WTC11 (cell line): ENCODE measurements around the gene SLC25A44. TPM values are rescaled to one million over a fixed set of nuclear protein-coding genes. Genes with fewer than 3 reads are reported as not detected.

ENCODE experiments used
- ATAC-seq: fragments of 200-7000 bp; cut with Tn5 transposase; 2 replicates; pipeline ENCODE4 v1.10.0; 2021; ENCODE audit warnings: mild to moderate bottlenecking, moderate library complexity
- CTCF ChIA-PET: fragments of 300-600 bp; sonication (Branson Sonifier 250); formaldehyde crosslinking; loops from one replicate; lab custom pipeline; 2021; ENCODE audit warnings: antibody characterized with exemption; lab: Charles Lee
- POLR2A ChIA-PET: fragments of 350-600 bp; sonication (Branson Sonifier 250); formaldehyde crosslinking; loops from one replicate; lab custom pipeline; 2021; ENCODE audit warnings: antibody characterized with exemption; lab: Charles Lee
- DNase-seq: peaks from one replicate; pipeline ENCODE4 v3.0.0; 2021; ENCODE audit warnings: low spot score
- H3K27ac Mint-ChIP-seq: 2 replicates; pipeline ENCODE4 v1.8.0; 2021; ENCODE audit warnings: mixed read lengths
- H3K27me3 Mint-ChIP-seq: 2 replicates; pipeline ENCODE4 v1.8.0; 2021; ENCODE audit warnings: low read depth, mild to moderate bottlenecking, moderate library complexity, mixed read lengths
- H3K36me3 Mint-ChIP-seq: 2 replicates; pipeline ENCODE4 v1.8.0; 2021; ENCODE audit warnings: mixed read lengths
- H3K4me1 Mint-ChIP-seq: 2 replicates; pipeline ENCODE4 v1.8.0; 2022; ENCODE audit warnings: mixed read lengths
- H3K4me3 Mint-ChIP-seq: 2 replicates; pipeline ENCODE4 v1.8.0; 2021; ENCODE audit warnings: mild to moderate bottlenecking, moderate library complexity, mixed read lengths
- H3K9me3 Mint-ChIP-seq: 2 replicates; pipeline ENCODE4 v1.8.0; 2021; ENCODE audit warnings: mixed read lengths
- CBFB ChIP-seq: sonication (generic); formaldehyde crosslinking; IDR thresholded peaks from 2 replicates; pipeline ENCODE4 v1.8.1; 2022; ENCODE audit warnings: mild to moderate bottlenecking, low read depth, missing genetic modification reagents
- ESRRA ChIP-seq: sonication (generic); formaldehyde crosslinking; IDR thresholded peaks from 2 replicates; pipeline ENCODE4 v1.8.1; 2022; ENCODE audit warnings: mild to moderate bottlenecking, missing genetic modification reagents, borderline replicate concordance
- NFE2L1 ChIP-seq: sonication (generic); formaldehyde crosslinking; IDR thresholded peaks from 2 replicates; pipeline ENCODE4 v1.8.1; 2023; ENCODE audit warnings: missing genetic modification reagents
- NR2C2 ChIP-seq: sonication (generic); formaldehyde crosslinking; IDR thresholded peaks from 2 replicates; pipeline ENCODE4 v1.8.0; 2022; ENCODE audit warnings: mild to moderate bottlenecking, missing genetic modification reagents
- PRRX2 ChIP-seq: fragments of 250-450 bp; sonication (Bioruptor Pico); IDR thresholded peaks from 2 replicates; pipeline ENCODE4 v1.8.0; 2021; ENCODE audit warnings: mild to moderate bottlenecking
- RORB ChIP-seq: fragments of 250-450 bp; sonication (Bioruptor Pico); IDR thresholded peaks from 2 replicates; pipeline ENCODE4 v1.9.0; 2021; ENCODE audit warnings: mild to moderate bottlenecking
- SP1 ChIP-seq: sonication (generic); formaldehyde crosslinking; conservative IDR thresholded peaks from 2 replicates; pipeline ENCODE4 v1.8.1; 2022; ENCODE audit warnings: missing genetic modification reagents
- TCF7 ChIP-seq: sonication (generic); formaldehyde crosslinking; IDR thresholded peaks from 2 replicates; pipeline ENCODE4 v1.8.0; 2022; ENCODE audit warnings: mild to moderate bottlenecking, low read depth, missing genetic modification reagents, moderate library complexity
- ZNF121 ChIP-seq: sonication (generic); formaldehyde crosslinking; IDR thresholded peaks from 2 replicates; pipeline ENCODE4 v1.8.0; 2023; ENCODE audit warnings: missing genetic modification reagents
- total RNA-seq: library from RNA; stranded (reverse); gene quantifications from 3 replicates; pipeline ENCODE4 v1.2.3, GENCODE V29; 2021
- TF ChIP-seq, protein P1 (sequence below): fragments of 250-450 bp; sonication (Bioruptor Pico); IDR thresholded peaks from 2 replicates; pipeline ENCODE4 v1.9.0; 2021; ENCODE audit warnings: moderate library complexity, mild to moderate bottlenecking, inconsistent platforms, borderline replicate concordance
- TF ChIP-seq, protein P2 (sequence below): fragments of 250-450 bp; sonication (Bioruptor Pico); IDR thresholded peaks from 2 replicates; pipeline ENCODE4 v1.8.0; 2021; ENCODE audit warnings: mild to moderate bottlenecking
- TF ChIP-seq, protein P3 (sequence below): sonication (generic); formaldehyde crosslinking; IDR thresholded peaks from 2 replicates; pipeline ENCODE4 v1.8.1; 2023; ENCODE audit warnings: mild to moderate bottlenecking, missing genetic modification reagents
- TF ChIP-seq, protein P4 (sequence below): sonication (generic); formaldehyde crosslinking; IDR thresholded peaks from 2 replicates; pipeline ENCODE4 v1.8.0; 2022; ENCODE audit warnings: missing genetic modification reagents
- TF ChIP-seq, protein P5 (sequence below): sonication (generic); formaldehyde crosslinking; IDR thresholded peaks from 2 replicates; pipeline ENCODE4 v1.8.1; 2022; ENCODE audit warnings: low read depth, missing genetic modification reagents, borderline replicate concordance

SLC25A44 gene
- total RNA-seq, 1 experiment from 2014 or later = 29.1 TPM

DNA sequence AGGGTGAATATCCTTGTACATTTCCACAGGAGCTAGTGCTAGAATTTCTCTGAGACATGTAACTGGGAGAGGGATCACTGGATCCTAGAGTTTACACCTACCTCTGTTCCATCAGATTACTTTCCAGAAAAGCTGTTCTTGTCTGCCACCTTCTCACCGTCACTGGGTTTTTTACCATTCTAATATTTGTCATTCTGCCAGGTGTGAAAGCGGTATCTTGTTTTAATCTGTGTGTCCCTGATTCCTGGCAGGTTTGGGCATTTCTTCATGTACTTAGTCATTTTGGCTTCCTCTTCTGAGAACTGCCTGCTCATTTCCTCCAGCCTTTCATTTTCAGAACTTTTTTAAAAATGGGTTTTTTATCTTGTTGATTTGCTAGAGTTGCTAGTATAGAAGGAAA, 24.0 kb downstream of the SLC25A44 start (continued):
- no peak for TF ChIP-seq SP1 (CRISPR knock-in tag)

DNA sequence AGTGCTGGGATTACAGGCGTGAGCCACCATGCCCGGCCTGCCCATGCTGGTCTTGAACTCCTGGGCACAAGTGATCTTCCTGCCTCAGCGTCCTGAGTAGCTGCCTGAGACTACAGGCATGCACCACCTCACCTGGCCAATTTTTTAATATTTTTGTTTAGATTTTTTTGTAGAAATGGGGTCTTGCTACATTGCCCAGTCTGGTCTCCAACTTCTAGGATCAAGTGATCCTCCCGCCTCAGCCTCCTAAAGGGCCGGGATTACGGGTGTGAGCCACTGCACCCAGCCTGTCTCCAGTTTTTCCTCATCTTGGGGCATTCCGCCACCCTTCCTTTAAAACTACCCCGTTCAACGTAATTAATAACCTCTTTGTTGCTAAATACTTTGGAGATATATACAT, 26.3 kb downstream of the SLC25A44 start:
- DNase-seq (no peak), ATAC-seq (no peak)
- POLR2A ChIA-PET = no interaction called here
- Mint-ChIP-seq H3K4me3 (no peak overlapping the region), H3K36me3 (peaks cover 42% of the 10 kb centered on the region), H3K27me3 (no peaks in the 10 kb centered on the region), H3K9me3 (no peaks in the 10 kb centered on the region), H3K27ac (no peak overlapping the region), H3K4me1 (peaks cover under 1% of the 10 kb centered on the region)
- CTCF ChIA-PET = interaction anchor here (10.2 kb wide), 1 partner anchor 79 kb away, joined by 358 read pairs; no protein-coding TSS in a partner anchor
- TF ChIP-seq ZNF121 (0 out of 2 replicates have a peak, but pooled peaks have one; percentile 48), NR2C2 (CRISPR knock-in tag) (no peak)

DNA sequence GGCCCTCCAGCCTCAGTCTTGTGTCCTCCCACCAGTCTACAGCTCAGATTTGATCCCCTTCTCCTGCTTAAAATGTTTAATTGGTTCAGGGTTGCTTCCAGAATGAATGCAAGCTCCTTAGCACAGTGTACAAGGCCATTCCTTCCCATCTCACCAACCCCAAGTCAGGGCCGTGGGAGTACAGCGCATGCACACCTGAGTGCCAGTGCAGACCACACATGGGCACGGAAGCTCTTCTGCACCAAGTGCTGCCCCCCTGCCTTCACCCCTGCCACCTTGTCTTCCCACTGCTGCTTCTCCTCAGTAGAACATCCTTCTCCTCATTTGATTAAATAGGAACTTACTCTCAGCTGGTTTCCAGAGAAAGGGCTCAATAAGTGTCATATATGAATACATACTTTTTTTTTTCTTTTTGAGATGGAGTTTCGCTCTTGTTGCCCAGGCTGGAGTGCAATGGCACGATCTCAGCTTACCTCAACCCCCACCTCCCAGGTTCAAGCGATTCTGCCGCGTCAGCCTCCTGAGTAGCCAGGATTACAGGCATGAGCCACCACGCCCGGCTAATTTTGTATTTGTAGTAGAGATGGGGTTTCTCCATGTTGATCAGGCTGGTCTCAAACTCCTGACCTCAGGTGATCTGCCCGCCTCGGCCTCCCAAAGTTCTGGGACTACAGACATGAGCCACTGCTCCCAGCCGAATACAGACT, 28.2 kb downstream of the SLC25A44 start:
- Mint-ChIP-seq H3K36me3 (peaks cover 53% of the 10 kb centered on the region), H3K9me3 (no peaks in the 10 kb centered on the region)
- POLR2A ChIA-PET = no interaction called here

DNA sequence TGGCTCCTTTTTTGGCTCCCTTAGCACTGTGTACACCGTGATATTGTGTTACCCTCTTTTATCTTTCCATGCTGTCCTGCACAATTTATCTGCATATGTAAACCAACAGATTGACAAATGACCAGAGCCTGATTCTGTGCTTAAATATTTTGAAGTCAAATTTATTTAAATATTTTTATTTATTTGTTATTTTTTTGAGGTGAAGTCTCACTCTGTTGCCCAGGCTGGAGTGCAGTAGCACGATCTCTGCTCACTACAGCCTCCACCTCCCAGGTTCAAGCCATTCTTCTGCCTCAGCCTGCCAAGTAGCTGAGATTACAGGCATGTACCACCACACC, 31.7 kb downstream of the SLC25A44 start:
- Mint-ChIP-seq H3K27ac (peak overlapping the region; percentile 42), H3K4me3 (no peak overlapping the region), H3K9me3 (no peaks in the 10 kb centered on the region), H3K4me1 (peaks cover 4% of the 10 kb centered on the region), H3K27me3 (no peaks in the 10 kb centered on the region), H3K36me3 (peaks cover 51% of the 10 kb centered on the region)
- ChIA-PET CTCF (interaction anchor here (0.6 to 10.2 kb wide), 42 partner anchors 12 to 843 kb away, joined by 3 to 358 read pairs (median 6); partner anchors contain the start of genes LMNA, PAQR6, PMF1 and SEMA4A), POLR2A (interaction anchor here (1.0 to 1.5 kb wide), 3 partner anchors 13 to 84 kb away, joined by 5 to 10 read pairs (median 10); partner anchors contain the start of gene PMF1)
- ATAC-seq (no peak), DNase-seq (no peak)
- TF ChIP-seq, protein P1, sequence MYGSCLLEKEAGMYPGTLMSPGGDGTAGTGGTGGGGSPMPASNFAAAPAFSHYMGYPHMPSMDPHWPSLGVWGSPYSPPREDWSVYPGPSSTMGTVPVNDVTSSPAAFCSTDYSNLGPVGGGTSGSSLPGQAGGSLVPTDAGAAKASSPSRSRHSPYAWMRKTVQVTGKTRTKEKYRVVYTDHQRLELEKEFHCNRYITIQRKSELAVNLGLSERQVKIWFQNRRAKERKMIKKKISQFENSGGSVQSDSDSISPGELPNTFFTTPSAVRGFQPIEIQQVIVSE (CRISPR knock-in tag) = no peak
- TF ChIP-seq, protein P2, sequence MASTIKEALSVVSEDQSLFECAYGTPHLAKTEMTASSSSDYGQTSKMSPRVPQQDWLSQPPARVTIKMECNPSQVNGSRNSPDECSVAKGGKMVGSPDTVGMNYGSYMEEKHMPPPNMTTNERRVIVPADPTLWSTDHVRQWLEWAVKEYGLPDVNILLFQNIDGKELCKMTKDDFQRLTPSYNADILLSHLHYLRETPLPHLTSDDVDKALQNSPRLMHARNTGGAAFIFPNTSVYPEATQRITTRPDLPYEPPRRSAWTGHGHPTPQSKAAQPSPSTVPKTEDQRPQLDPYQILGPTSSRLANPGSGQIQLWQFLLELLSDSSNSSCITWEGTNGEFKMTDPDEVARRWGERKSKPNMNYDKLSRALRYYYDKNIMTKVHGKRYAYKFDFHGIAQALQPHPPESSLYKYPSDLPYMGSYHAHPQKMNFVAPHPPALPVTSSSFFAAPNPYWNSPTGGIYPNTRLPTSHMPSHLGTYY = no peak
- TF ChIP-seq ESRRA (CRISPR knock-in tag) = no peak
- no peak for TF ChIP-seq CBFB (CRISPR knock-in tag)
- TF ChIP-seq, protein P3, sequence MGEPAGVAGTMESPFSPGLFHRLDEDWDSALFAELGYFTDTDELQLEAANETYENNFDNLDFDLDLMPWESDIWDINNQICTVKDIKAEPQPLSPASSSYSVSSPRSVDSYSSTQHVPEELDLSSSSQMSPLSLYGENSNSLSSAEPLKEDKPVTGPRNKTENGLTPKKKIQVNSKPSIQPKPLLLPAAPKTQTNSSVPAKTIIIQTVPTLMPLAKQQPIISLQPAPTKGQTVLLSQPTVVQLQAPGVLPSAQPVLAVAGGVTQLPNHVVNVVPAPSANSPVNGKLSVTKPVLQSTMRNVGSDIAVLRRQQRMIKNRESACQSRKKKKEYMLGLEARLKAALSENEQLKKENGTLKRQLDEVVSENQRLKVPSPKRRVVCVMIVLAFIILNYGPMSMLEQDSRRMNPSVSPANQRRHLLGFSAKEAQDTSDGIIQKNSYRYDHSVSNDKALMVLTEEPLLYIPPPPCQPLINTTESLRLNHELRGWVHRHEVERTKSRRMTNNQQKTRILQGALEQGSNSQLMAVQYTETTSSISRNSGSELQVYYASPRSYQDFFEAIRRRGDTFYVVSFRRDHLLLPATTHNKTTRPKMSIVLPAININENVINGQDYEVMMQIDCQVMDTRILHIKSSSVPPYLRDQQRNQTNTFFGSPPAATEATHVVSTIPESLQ = no peak
- TF ChIP-seq PRRX2 = no peak
- TF ChIP-seq, protein P4, sequence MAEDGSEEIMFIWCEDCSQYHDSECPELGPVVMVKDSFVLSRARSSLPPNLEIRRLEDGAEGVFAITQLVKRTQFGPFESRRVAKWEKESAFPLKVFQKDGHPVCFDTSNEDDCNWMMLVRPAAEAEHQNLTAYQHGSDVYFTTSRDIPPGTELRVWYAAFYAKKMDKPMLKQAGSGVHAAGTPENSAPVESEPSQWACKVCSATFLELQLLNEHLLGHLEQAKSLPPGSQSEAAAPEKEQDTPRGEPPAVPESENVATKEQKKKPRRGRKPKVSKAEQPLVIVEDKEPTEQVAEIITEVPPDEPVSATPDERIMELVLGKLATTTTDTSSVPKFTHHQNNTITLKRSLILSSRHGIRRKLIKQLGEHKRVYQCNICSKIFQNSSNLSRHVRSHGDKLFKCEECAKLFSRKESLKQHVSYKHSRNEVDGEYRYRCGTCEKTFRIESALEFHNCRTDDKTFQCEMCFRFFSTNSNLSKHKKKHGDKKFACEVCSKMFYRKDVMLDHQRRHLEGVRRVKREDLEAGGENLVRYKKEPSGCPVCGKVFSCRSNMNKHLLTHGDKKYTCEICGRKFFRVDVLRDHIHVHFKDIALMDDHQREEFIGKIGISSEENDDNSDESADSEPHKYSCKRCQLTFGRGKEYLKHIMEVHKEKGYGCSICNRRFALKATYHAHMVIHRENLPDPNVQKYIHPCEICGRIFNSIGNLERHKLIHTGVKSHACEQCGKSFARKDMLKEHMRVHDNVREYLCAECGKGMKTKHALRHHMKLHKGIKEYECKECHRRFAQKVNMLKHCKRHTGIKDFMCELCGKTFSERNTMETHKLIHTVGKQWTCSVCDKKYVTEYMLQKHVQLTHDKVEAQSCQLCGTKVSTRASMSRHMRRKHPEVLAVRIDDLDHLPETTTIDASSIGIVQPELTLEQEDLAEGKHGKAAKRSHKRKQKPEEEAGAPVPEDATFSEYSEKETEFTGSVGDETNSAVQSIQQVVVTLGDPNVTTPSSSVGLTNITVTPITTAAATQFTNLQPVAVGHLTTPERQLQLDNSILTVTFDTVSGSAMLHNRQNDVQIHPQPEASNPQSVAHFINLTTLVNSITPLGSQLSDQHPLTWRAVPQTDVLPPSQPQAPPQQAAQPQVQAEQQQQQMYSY (CRISPR knock-in tag) = no peak
- TF ChIP-seq NFE2L1 (CRISPR knock-in tag) = no peak

More for the DNA sequence above, 28.2 kb downstream of the SLC25A44 start:
- Mint-ChIP-seq H3K27ac (0 out of 2 replicates have a peak overlapping the region, but pooled peaks have one; percentile 6), H3K27me3 (no peaks in the 10 kb centered on the region), H3K4me3 (no peak overlapping the region), H3K4me1 (peaks cover 4% of the 10 kb centered on the region)
- CTCF ChIA-PET = interaction anchor here (10.2 kb wide), 1 partner anchor 81 kb away, joined by 358 read pairs; no protein-coding TSS in a partner anchor
- ATAC-seq (no peak), DNase-seq (no peak)
- TF ChIP-seq RORB (CRISPR knock-in tag) (no peak), TCF7 (CRISPR knock-in tag) (no peak)
- TF ChIP-seq, protein P5, sequence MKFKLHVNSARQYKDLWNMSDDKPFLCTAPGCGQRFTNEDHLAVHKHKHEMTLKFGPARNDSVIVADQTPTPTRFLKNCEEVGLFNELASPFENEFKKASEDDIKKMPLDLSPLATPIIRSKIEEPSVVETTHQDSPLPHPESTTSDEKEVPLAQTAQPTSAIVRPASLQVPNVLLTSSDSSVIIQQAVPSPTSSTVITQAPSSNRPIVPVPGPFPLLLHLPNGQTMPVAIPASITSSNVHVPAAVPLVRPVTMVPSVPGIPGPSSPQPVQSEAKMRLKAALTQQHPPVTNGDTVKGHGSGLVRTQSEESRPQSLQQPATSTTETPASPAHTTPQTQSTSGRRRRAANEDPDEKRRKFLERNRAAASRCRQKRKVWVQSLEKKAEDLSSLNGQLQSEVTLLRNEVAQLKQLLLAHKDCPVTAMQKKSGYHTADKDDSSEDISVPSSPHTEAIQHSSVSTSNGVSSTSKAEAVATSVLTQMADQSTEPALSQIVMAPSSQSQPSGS (CRISPR knock-in tag) = no peak
- TF ChIP-seq, protein P4 (CRISPR knock-in tag) = no peak
- TF ChIP-seq, all 79 proteins: peak for 0
